ENCODE measurements around the gene E2F6. TPM values are rescaled to one million over a fixed set of nuclear protein-coding genes. Genes with fewer than 3 reads are reported as not detected.

E2F6 gene
- total and polyA plus RNA-seq, 2 of the 13 experiments (the other 11 are each of a cell fraction or from before 2014, with no cell fraction given) = 27.3 to 36.0 TPM

GRCh38 chr2:11478899-11479605 is 13.1 kb upstream of the E2F6 start (continued):
- TF ChIP-seq MXD1 (CRISPR knock-in tag; IDR thresholded peaks at IDR 0.05) = no peak
- TF ChIP-seq CEBPB (IDR thresholded peaks at IDR 0.05; ENCODE audit: borderline replicate concordance, low read depth, low read length) = peak; percentile 59; the same call in 1 of the 2 replicates
- 0 out of 2 replicates have a peak, but pooled peaks have one; percentile 21 for TF ChIP-seq PHF21A (CRISPR knock-in tag; IDR thresholded peaks at IDR 0.05)
- TF ChIP-seq NONO (IDR thresholded peaks at IDR 0.05) = no peak
- 0 out of 2 replicates have a peak, but pooled peaks have one; percentile 48 for TF ChIP-seq NONO (CRISPR knock-in tag; conservative IDR thresholded peaks at IDR 0.05)
- TF ChIP-seq, protein P1, sequence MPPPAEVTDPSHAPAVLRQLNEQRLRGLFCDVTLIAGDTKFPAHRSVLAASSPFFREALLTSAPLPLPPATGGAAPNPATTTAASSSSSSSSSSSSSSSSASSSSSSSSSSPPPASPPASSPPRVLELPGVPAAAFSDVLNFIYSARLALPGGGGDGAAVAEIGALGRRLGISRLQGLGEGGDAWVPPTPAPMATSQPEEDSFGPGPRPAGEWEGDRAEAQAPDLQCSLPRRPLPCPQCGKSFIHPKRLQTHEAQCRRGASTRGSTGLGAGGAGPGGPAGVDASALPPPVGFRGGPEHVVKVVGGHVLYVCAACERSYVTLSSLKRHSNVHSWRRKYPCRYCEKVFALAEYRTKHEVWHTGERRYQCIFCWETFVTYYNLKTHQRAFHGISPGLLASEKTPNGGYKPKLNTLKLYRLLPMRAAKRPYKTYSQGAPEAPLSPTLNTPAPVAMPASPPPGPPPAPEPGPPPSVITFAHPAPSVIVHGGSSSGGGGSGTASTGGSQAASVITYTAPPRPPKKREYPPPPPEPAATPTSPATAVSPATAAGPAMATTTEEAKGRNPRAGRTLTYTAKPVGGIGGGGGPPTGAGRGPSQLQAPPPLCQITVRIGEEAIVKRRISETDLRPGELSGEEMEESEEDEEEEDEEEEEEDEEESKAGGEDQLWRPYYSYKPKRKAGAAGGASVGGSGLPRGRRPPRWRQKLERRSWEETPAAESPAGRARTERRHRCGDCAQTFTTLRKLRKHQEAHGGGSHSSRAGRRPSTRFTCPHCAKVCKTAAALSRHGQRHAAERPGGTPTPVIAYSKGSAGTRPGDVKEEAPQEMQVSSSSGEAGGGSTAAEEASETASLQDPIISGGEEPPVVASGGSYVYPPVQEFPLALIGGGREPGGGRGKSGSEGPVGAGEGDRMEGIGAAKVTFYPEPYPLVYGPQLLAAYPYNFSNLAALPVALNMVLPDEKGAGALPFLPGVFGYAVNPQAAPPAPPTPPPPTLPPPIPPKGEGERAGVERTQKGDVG (CRISPR knock-in tag; IDR thresholded peaks at IDR 0.05; ENCODE audit: borderline replicate concordance) = peak; percentile 80; the same call in 1 of the 2 replicates
- no peak for TF ChIP-seq MLXIP (CRISPR knock-in tag; IDR thresholded peaks at IDR 0.05; ENCODE audit: borderline replicate concordance)
- TF ChIP-seq KAT7 (CRISPR knock-in tag; IDR thresholded peaks at IDR 0.05; ENCODE audit: borderline replicate concordance) = no peak
- peak; percentile 21; the same call in 1 of the 2 replicates for TF ChIP-seq ZNF331 (CRISPR knock-in tag; IDR thresholded peaks at IDR 0.05)
- TF ChIP-seq JUND (CRISPR knock-in tag; IDR thresholded peaks at IDR 0.05) = 0 out of 2 replicates have a peak, but pooled peaks have one; percentile 29
- peak; percentile 49 for TF ChIP-seq SALL1 (CRISPR knock-in tag; IDR thresholded peaks at IDR 0.05)
- TF ChIP-seq ASH2L (IDR thresholded peaks at IDR 0.05; ENCODE audit: insufficient read length, low read depth, low read length) = peak; percentile 19
- peak; percentile 34; the same call in 1 of the 2 replicates for TF ChIP-seq CEBPG (CRISPR knock-in tag; IDR thresholded peaks at IDR 0.05)
- no peak for TF ChIP-seq JDP2 (CRISPR knock-in tag; IDR thresholded peaks at IDR 0.05; ENCODE audit: borderline replicate concordance)
- TF ChIP-seq NR2F6 (IDR thresholded peaks at IDR 0.05) = 0 out of 2 replicates have a peak, but pooled peaks have one; percentile 19
- TF ChIP-seq NR2F6 (CRISPR knock-in tag; IDR thresholded peaks at IDR 0.05) = peak; percentile 33; the same call in 1 of the 2 replicates
- no peak for TF ChIP-seq SMYD3 (CRISPR knock-in tag; IDR thresholded peaks at IDR 0.05)
- TF ChIP-seq, protein P2, sequence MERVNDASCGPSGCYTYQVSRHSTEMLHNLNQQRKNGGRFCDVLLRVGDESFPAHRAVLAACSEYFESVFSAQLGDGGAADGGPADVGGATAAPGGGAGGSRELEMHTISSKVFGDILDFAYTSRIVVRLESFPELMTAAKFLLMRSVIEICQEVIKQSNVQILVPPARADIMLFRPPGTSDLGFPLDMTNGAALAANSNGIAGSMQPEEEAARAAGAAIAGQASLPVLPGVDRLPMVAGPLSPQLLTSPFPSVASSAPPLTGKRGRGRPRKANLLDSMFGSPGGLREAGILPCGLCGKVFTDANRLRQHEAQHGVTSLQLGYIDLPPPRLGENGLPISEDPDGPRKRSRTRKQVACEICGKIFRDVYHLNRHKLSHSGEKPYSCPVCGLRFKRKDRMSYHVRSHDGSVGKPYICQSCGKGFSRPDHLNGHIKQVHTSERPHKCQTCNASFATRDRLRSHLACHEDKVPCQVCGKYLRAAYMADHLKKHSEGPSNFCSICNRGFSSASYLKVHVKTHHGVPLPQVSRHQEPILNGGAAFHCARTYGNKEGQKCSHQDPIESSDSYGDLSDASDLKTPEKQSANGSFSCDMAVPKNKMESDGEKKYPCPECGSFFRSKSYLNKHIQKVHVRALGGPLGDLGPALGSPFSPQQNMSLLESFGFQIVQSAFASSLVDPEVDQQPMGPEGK (CRISPR knock-in tag; IDR thresholded peaks at IDR 0.05) = 0 out of 2 replicates have a peak, but pooled peaks have one; percentile 1
- 0 out of 2 replicates have a peak, but pooled peaks have one; percentile 10 for TF ChIP-seq RARA (CRISPR knock-in tag; IDR thresholded peaks at IDR 0.05)
- TF ChIP-seq SOX13 (IDR thresholded peaks at IDR 0.05) = peak; percentile 58; the same call in 1 of the 2 replicates
- TF ChIP-seq SOX13 (CRISPR knock-in tag; conservative IDR thresholded peaks at IDR 0.05 in 1 of 2, IDR thresholded peaks at IDR 0.05 in 1 of 2) = peak in 1 of 2 experiments; percentile 72; a peak in 2 of 4 replicates

Data from HepG2 (cell line).